CD4-positive, alpha-beta T cell (primary cell): Measurements from ENCODE around the gene PRR29. TPM values are rescaled to one million over a fixed set of nuclear protein-coding genes. Genes with fewer than 3 reads are reported as not detected.

Experiments
- ATAC-seq: fragments of 200-7000 bp; cut with Tn5 transposase; one replicate; pipeline ENCODE4 v1.10.0; 2022; ENCODE audit warnings: mild to moderate bottlenecking; ENCODE audit not compliant: poor library complexity
- CTCF ChIA-PET: fragments of 350-600 bp; sonication (Branson Sonifier 250); formaldehyde crosslinking; loops from one replicate; lab custom pipeline; 2021; ENCODE audit warnings: antibody characterized with exemption, inconsistent platforms; lab: Charles Lee
- POLR2A ChIA-PET: fragments of 350-600 bp; sonication (Branson Sonifier 250); formaldehyde crosslinking; loops from one replicate; lab custom pipeline; 2021; ENCODE audit warnings: antibody characterized with exemption, inconsistent platforms; lab: Charles Lee
- DNase-seq, 14 experiments: peaks; one replicate each; pipeline ENCODE4 v3.0.0-alpha.2; 2013 to 2020; ENCODE audit warnings: mixed read lengths in 2 of 14
- H3K27ac ChIP-seq, 2 donors: one replicate each; pipeline versions ENCODE4 v1.5.1 to v1.7.0; 2013; ENCODE audit warnings: low read length in 2 of 2, low read depth in 1 of 2, mild to moderate bottlenecking in 1 of 2
- H3K27me3 ChIP-seq, 2 experiments: 1 replicate in 1 of 2; 2 replicates in 1 of 2; pipeline versions ENCODE4 v1.6.1 to v1.7.0; 2013; ENCODE audit warnings: low read length in 2 of 2, control low read depth in 1 of 2, mild to moderate bottlenecking in 1 of 2, moderate library complexity in 1 of 2; ENCODE audit not compliant: insufficient read depth in 2 of 2, control insufficient read depth in 1 of 2
- H3K36me3 ChIP-seq: one replicate; pipeline ENCODE4 v1.6.1; 2013; ENCODE audit warnings: low read length, control low read depth; ENCODE audit not compliant: insufficient read depth
- H3K4me1 ChIP-seq: one replicate; pipeline ENCODE4 v1.6.1; 2013; ENCODE audit warnings: low read length, control low read depth; ENCODE audit not compliant: insufficient read depth
- H3K4me3 ChIP-seq: one replicate; pipeline ENCODE4 v1.5.1; 2013; ENCODE audit warnings: mild to moderate bottlenecking, low read length, moderate library complexity
- H3K9me3 ChIP-seq, 2 experiments: 1 replicate in 1 of 2; 2 replicates in 1 of 2; pipeline versions ENCODE4 v1.6.1 to v1.7.0; 2013; ENCODE audit warnings: low read length in 2 of 2, mild to moderate bottlenecking in 2 of 2, control low read depth in 1 of 2, moderate library complexity in 1 of 2; ENCODE audit not compliant: control insufficient read depth in 1 of 2, insufficient read depth in 1 of 2
- H3K27ac Mint-ChIP-seq: one replicate; pipeline ENCODE4 v1.8.0; 2020; ENCODE audit warnings: mixed read lengths
- H3K27me3 Mint-ChIP-seq: one replicate; pipeline ENCODE4 v1.8.0; 2021; ENCODE audit warnings: mixed read lengths
- H3K36me3 Mint-ChIP-seq: one replicate; pipeline ENCODE4 v1.8.0; 2021; ENCODE audit warnings: low read depth, mixed read lengths
- H3K4me1 Mint-ChIP-seq: one replicate; pipeline ENCODE4 v1.8.0; 2021; ENCODE audit warnings: low read depth, mixed read lengths
- H3K4me3 Mint-ChIP-seq: one replicate; pipeline ENCODE4 v1.8.0; 2020; ENCODE audit warnings: mild to moderate bottlenecking, mixed read lengths
- H3K9me3 Mint-ChIP-seq: one replicate; pipeline ENCODE4 v1.8.0; 2020; ENCODE audit warnings: mixed read lengths
- CTCF ChIP-seq: fragments of 200-600 bp; IDR thresholded peaks from one replicate; pipeline ENCODE4 v1.8.0; 2022; ENCODE audit warnings: antibody characterized with exemption, mild to moderate bottlenecking
- intact Hi-C, 2 experiments: fragments of 100-400 bp; cut with DNase I in 1 of 2; cut with micrococcal nuclease in 1 of 2; formaldehyde crosslinking; loops; one replicate each; pipeline versions ENCODE4 v1.15.1 to v1.9.0; 2023 to 2025; cut with DNase I, micrococcal nuclease
- total RNA-seq, 174 experiments: library from RNA in 2 of 174; stranded (reverse) in 2 of 174; gene quantifications; one replicate each; pipeline ENCODE4 v1.2.3 and lab custom pipeline; 2021 to 2026

PRR29 gene
- total RNA-seq, 2 experiments from 2014 or later, result 0.56 to 0.71 TPM

GRCh38 chr17:63955232-63955631 lies 42.9 kb upstream of the PRR29 start:
- Mint-ChIP-seq H3K4me1 (peaks cover 34% of the 10 kb centered on the region), H3K4me3 (no peak overlapping the region), H3K9me3 (no peaks in the 10 kb centered on the region), H3K27ac (peak overlapping the region; percentile 70), H3K36me3 (no peaks in the 10 kb centered on the region), H3K27me3 (no peaks in the 10 kb centered on the region)
- intact Hi-C loops, result no loop called here
- Histone ChIP-seq H3K27me3 (no peaks in the 10 kb centered on the region), H3K9me3 (no peaks in the 10 kb centered on the region), H3K4me1 (peaks cover 24% of the 10 kb centered on the region), H3K4me3 (no peak overlapping the region), H3K36me3 (no peaks in the 10 kb centered on the region), H3K27ac (no peak overlapping the region)
- DNase-seq, result no peak
- ChIA-PET POLR2A (interaction anchor here (0.7 to 1.1 kb wide), 2 partner anchors 63 to 190 kb away, joined by 3 read pairs; no protein-coding TSS in a partner anchor), CTCF (interaction anchor here (0.8 to 1.2 kb wide), 2 partner anchors 9 to 35 kb away, joined by 4 read pairs; no protein-coding TSS in a partner anchor)
- TF ChIP-seq CTCF, result no peak
- ATAC-seq, result no peak

DNA sequence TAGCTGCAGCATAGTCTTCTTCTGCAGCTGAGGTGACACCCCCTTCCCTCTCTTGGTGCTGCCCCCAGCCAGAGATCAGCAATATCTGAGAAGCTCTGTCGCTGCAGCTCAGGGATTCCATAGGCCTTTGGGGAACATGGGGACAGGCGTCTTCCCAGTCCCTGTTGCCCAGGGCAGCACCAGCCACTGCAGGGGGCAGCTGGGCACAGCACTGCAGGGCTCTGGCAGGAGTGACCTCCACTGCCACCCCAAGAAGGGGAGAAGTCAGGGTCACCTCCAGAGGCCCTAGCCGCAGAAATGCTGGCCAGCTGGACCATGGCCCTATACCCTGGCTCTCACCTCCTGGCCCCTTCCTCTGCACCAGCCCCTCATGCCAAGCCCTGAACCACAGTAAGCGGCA lies 42.4 kb upstream of the PRR29 start:
- no peak overlapping the region for H3K27ac ChIP-seq
- TF ChIP-seq CTCF, result no peak
- POLR2A ChIA-PET, result interaction anchor here (1.1 kb wide), 1 partner anchor 62 kb away, joined by 3 read pairs; no protein-coding TSS in a partner anchor
- no peaks in the 10 kb centered on the region for H3K9me3 ChIP-seq
- Mint-ChIP-seq H3K27ac (peak overlapping the region; percentile 70), H3K4me1 (peaks cover 33% of the 10 kb centered on the region), H3K4me3 (no peak overlapping the region), H3K36me3 (no peaks in the 10 kb centered on the region), H3K9me3 (no peaks in the 10 kb centered on the region), H3K27me3 (no peaks in the 10 kb centered on the region)
- CTCF ChIA-PET, result no interaction called here
- ATAC-seq, result no peak
- H3K4me1 ChIP-seq, result peaks cover 20% of the 10 kb centered on the region
- no peak for DNase-seq
- no peaks in the 10 kb centered on the region for H3K36me3 ChIP-seq
- H3K4me3 ChIP-seq, result no peak overlapping the region
- intact Hi-C loops, result no loop called here
- H3K27me3 ChIP-seq, result no peaks in the 10 kb centered on the region

DNA sequence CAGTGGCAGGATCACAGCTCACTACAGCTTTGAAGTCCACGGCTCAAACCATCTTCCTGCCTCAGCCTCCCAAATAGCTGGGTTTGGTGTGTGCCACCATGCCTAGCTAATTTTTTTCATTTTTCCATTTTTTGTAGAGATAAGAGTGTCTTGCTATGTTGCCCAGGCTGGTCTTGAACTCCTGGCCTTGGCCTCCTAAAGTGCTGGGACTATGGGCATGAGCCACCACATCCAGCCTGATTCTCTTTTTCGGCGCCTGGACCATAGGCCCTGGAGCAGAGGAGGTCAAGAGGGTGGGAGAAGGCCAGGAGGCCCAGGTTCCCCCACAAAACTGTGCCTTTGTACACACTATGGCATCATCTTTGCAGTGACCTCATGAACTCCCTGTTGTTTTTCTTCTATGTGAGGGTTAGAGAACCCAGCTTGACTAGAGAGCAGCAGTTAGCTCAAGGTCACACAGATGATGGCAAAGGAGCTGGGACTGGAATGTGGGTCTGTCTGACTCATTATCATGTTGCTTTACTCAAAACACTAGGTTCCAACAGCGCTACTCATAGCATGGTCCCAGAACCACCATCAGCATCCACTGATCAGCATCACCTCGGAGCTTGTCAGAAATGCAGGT lies 41.7 kb upstream of the PRR29 start:
- Histone ChIP-seq H3K27me3 (no peaks in the 10 kb centered on the region), H3K4me3 (no peak overlapping the region), H3K27ac (no peak overlapping the region), H3K4me1 (peaks cover 24% of the 10 kb centered on the region), H3K36me3 (no peaks in the 10 kb centered on the region), H3K9me3 (no peaks in the 10 kb centered on the region)
- H3K27ac Mint-ChIP-seq, result peak overlapping the region; percentile 70
- peaks cover 29% of the 10 kb centered on the region for H3K4me1 Mint-ChIP-seq
- POLR2A ChIA-PET, result interaction anchor here (1.1 kb wide), 1 partner anchor 61 kb away, joined by 3 read pairs; no protein-coding TSS in a partner anchor
- DNase-seq (no peak), ATAC-seq (no peak)
- no peaks in the 10 kb centered on the region for H3K9me3 Mint-ChIP-seq
- intact Hi-C loops, result no loop called here
- no peak overlapping the region for H3K4me3 Mint-ChIP-seq
- H3K36me3 Mint-ChIP-seq, result no peaks in the 10 kb centered on the region
- CTCF ChIA-PET, result no interaction called here
- H3K27me3 Mint-ChIP-seq, result no peaks in the 10 kb centered on the region
- TF ChIP-seq CTCF, result no peak
